SK-N-SH treated with all-trans-retinoic acid at 6 μM for 48 hours (cell line): ENCODE data around the gene PHLDA2.
A peak's percentile ranks its signal among the peaks of the same experiment; 100 is the strongest.

Experiments used
- ATAC-seq: fragments of 200-7000 bp; cut with Tn5 transposase; 3 replicates; pipeline ENCODE4 v1.9.1; 2020; ENCODE audit warnings: mild to moderate bottlenecking, moderate library complexity
- ARNTL ChIP-seq: fragments of 450-650 bp; formaldehyde crosslinking; IDR thresholded peaks from 2 replicates; pipeline ENCODE4 v1.5.0; 2020; ENCODE audit warnings: low read depth, mild to moderate bottlenecking, moderate library complexity, borderline replicate concordance
- BACH2 ChIP-seq: fragments of 250-450 bp; sonication (Bioruptor Pico); IDR thresholded peaks from 2 replicates; pipeline ENCODE4 v1.9.0; 2021; ENCODE audit warnings: mild to moderate bottlenecking, borderline replicate concordance
- CSDC2 ChIP-seq: fragments of 250-450 bp; sonication (Bioruptor Pico); IDR thresholded peaks from 2 replicates; pipeline ENCODE4 v1.5.0; 2020; ENCODE audit warnings: mild to moderate bottlenecking, moderate library complexity
- ESRRG ChIP-seq: fragments of 250-450 bp; sonication (Bioruptor Pico); IDR thresholded peaks from 2 replicates; pipeline ENCODE4 v1.6.1; 2021; ENCODE audit warnings: mild to moderate bottlenecking
- GLIS3 ChIP-seq: fragments of 250-450 bp; sonication (Bioruptor Pico); IDR thresholded peaks from 2 replicates; pipeline ENCODE4 v1.5.0; 2020; ENCODE audit warnings: mild to moderate bottlenecking, moderate library complexity
- ISL1 ChIP-seq: fragments of 250-450 bp; sonication (Bioruptor Pico); IDR thresholded peaks from 2 replicates; pipeline ENCODE4 v2.1.2; 2022; ENCODE audit warnings: mild to moderate bottlenecking, moderate library complexity
- OSR1 ChIP-seq: fragments of 250-450 bp; sonication (Bioruptor Pico); IDR thresholded peaks from 2 replicates; pipeline ENCODE4 v1.8.0; 2022; ENCODE audit warnings: moderate library complexity, mild to moderate bottlenecking, inconsistent platforms
- PPARA ChIP-seq: fragments of 250-450 bp; sonication (Bioruptor Pico); IDR thresholded peaks from 2 replicates; pipeline ENCODE4 v1.5.0; 2020; ENCODE audit warnings: mild to moderate bottlenecking, borderline replicate concordance
- RARB ChIP-seq: fragments of 250-450 bp; sonication (Bioruptor Pico); IDR thresholded peaks from 2 replicates; pipeline ENCODE4 v1.8.0; 2021; ENCODE audit warnings: mild to moderate bottlenecking, moderate library complexity
- SNAI2 ChIP-seq: fragments of 250-450 bp; sonication (Bioruptor Pico); IDR thresholded peaks from 2 replicates; pipeline ENCODE4 v1.5.0; 2020; ENCODE audit warnings: mild to moderate bottlenecking, moderate library complexity
- TCF4 ChIP-seq: fragments of 250-450 bp; sonication (Bioruptor Pico); IDR thresholded peaks from 2 replicates; pipeline ENCODE4 v1.8.0; 2021; ENCODE audit warnings: mild to moderate bottlenecking, moderate library complexity, borderline replicate concordance
- TOX ChIP-seq: fragments of 250-450 bp; sonication (Bioruptor Pico); IDR thresholded peaks from 2 replicates; pipeline ENCODE4 v1.8.0; 2021; ENCODE audit warnings: mild to moderate bottlenecking, moderate library complexity, borderline replicate concordance
- ZC3H10 ChIP-seq: fragments of 250-450 bp; sonication (Bioruptor Pico); IDR thresholded peaks from 2 replicates; pipeline ENCODE4 v1.5.1; 2021; ENCODE audit warnings: mild to moderate bottlenecking, moderate library complexity
- ZFP3 ChIP-seq: fragments of 250-450 bp; sonication (Bioruptor Pico); IDR thresholded peaks from 2 replicates; pipeline ENCODE4 v1.5.0; 2020; ENCODE audit warnings: mild to moderate bottlenecking, moderate library complexity
- ZFP30 ChIP-seq: fragments of 450-650 bp; formaldehyde crosslinking; IDR thresholded peaks from 2 replicates; pipeline ENCODE4 v1.5.0; 2022; ENCODE audit warnings: mild to moderate bottlenecking, moderate library complexity
- ZNF565 ChIP-seq: fragments of 450-650 bp; formaldehyde crosslinking; conservative IDR thresholded peaks from 2 replicates; pipeline ENCODE4 v1.5.0; 2020; ENCODE audit warnings: low read depth, mild to moderate bottlenecking, moderate library complexity
- ZNF8 ChIP-seq: fragments of 450-650 bp; formaldehyde crosslinking; IDR thresholded peaks from 2 replicates; pipeline ENCODE4 v1.5.0; 2020; ENCODE audit warnings: mild to moderate bottlenecking, moderate library complexity
- TF ChIP-seq, protein P1 (sequence below): fragments of 250-450 bp; sonication (Bioruptor Pico); IDR thresholded peaks from 2 replicates; pipeline ENCODE4 v1.8.0; 2020; ENCODE audit warnings: mild to moderate bottlenecking, moderate library complexity, borderline replicate concordance
- TF ChIP-seq, protein P2 (sequence below): fragments of 250-450 bp; sonication (Bioruptor Pico); IDR thresholded peaks from 2 replicates; pipeline ENCODE4 v1.5.1; 2021; ENCODE audit warnings: mild to moderate bottlenecking, moderate library complexity
- TF ChIP-seq, protein P3 (sequence below): fragments of 250-450 bp; sonication (Bioruptor Pico); IDR thresholded peaks from 2 replicates; pipeline ENCODE4 v1.8.0; 2021; ENCODE audit warnings: low read depth, mild to moderate bottlenecking, moderate library complexity, borderline replicate concordance
- TF ChIP-seq, protein P4 (sequence below): fragments of 250-450 bp; sonication (Bioruptor Pico); IDR thresholded peaks from 2 replicates; pipeline ENCODE4 v1.5.0; 2020; ENCODE audit warnings: mild to moderate bottlenecking, moderate library complexity
- TF ChIP-seq, protein P5 (sequence below): fragments of 250-450 bp; sonication (Bioruptor Pico); IDR thresholded peaks from 2 replicates; pipeline ENCODE4 v1.5.1; 2020; ENCODE audit warnings: low read depth, mild to moderate bottlenecking, moderate library complexity

PHLDA2 gene

DNA sequence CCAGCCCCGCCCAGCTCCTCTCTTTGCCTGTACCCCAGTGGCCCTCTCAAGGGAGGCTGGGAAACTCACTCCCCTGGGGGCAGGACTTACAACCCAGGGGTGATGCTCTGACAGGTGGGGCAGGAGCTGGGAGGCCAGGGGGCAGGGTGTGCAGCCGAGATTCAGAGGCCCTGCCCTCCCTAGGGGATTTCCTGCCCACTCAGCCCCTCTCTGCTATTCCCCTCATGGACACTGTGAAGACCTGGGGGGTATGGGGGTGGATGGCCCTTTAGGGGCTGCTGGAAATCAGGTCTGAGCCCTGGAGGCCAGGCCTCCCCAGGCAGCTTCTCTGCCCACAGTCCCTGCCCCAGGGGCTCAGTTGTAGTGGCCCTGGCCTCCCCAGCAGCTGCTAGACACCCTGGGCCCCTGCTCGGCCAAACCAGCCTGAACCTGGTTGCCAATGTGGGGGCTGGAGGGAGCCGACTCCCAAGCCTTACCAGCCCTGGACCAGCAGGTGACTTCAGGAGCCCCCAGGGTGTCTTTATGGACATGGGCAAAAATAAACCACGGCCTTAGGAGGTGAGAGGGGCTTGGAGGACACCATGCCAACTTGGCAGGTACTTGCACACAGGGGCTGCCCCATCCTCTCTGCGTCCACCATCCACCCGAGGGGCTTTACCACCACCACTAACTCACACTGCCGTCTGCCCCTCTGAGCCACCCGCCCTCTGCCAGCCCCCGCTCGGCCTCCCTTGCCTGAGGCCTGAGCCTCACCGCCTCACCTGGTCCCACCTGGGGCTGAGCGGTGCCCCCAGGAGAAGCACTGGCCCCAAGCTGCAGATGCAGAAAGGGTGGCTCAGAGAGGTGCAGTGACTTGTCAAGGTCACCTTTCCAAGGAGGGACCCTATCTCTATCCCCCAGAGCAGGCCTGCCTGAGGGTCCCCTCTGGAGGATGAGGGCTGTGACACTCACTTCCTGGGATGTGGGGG is 2.8 kb upstream of the PHLDA2 start:
- ATAC-seq = no peak
- TF ChIP-seq ZFP30 (CRISPR knock-in tag) (no peak), ESRRG (CRISPR knock-in tag) (no peak), OSR1 (no peak), ZC3H10 (no peak), RARB (CRISPR knock-in tag) (no peak), ZNF8 (CRISPR knock-in tag) (no peak), BACH2 (CRISPR knock-in tag) (no peak), TCF4 (CRISPR knock-in tag) (no peak), GLIS3 (CRISPR knock-in tag) (no peak), TOX (CRISPR knock-in tag) (no peak), SNAI2 (CRISPR knock-in tag) (no peak), ARNTL (CRISPR knock-in tag) (no peak)
- TF ChIP-seq, protein P1, sequence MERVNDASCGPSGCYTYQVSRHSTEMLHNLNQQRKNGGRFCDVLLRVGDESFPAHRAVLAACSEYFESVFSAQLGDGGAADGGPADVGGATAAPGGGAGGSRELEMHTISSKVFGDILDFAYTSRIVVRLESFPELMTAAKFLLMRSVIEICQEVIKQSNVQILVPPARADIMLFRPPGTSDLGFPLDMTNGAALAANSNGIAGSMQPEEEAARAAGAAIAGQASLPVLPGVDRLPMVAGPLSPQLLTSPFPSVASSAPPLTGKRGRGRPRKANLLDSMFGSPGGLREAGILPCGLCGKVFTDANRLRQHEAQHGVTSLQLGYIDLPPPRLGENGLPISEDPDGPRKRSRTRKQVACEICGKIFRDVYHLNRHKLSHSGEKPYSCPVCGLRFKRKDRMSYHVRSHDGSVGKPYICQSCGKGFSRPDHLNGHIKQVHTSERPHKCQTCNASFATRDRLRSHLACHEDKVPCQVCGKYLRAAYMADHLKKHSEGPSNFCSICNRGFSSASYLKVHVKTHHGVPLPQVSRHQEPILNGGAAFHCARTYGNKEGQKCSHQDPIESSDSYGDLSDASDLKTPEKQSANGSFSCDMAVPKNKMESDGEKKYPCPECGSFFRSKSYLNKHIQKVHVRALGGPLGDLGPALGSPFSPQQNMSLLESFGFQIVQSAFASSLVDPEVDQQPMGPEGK (CRISPR knock-in tag) = no peak
- TF ChIP-seq, protein P2, sequence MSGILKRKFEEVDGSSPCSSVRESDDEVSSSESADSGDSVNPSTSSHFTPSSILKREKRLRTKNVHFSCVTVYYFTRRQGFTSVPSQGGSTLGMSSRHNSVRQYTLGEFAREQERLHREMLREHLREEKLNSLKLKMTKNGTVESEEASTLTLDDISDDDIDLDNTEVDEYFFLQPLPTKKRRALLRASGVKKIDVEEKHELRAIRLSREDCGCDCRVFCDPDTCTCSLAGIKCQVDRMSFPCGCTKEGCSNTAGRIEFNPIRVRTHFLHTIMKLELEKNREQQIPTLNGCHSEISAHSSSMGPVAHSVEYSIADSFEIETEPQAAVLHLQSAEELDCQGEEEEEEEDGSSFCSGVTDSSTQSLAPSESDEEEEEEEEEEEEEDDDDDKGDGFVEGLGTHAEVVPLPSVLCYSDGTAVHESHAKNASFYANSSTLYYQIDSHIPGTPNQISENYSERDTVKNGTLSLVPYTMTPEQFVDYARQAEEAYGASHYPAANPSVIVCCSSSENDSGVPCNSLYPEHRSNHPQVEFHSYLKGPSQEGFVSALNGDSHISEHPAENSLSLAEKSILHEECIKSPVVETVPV (CRISPR knock-in tag) = no peak
- TF ChIP-seq, protein P3, sequence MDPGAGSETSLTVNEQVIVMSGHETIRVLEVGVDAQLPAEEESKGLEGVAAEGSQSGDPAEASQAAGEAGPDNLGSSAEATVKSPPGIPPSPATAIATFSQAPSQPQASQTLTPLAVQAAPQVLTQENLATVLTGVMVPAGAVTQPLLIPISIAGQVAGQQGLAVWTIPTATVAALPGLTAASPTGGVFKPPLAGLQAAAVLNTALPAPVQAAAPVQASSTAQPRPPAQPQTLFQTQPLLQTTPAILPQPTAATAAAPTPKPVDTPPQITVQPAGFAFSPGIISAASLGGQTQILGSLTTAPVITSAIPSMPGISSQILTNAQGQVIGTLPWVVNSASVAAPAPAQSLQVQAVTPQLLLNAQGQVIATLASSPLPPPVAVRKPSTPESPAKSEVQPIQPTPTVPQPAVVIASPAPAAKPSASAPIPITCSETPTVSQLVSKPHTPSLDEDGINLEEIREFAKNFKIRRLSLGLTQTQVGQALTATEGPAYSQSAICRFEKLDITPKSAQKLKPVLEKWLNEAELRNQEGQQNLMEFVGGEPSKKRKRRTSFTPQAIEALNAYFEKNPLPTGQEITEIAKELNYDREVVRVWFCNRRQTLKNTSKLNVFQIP (CRISPR knock-in tag) = no peak

DNA sequence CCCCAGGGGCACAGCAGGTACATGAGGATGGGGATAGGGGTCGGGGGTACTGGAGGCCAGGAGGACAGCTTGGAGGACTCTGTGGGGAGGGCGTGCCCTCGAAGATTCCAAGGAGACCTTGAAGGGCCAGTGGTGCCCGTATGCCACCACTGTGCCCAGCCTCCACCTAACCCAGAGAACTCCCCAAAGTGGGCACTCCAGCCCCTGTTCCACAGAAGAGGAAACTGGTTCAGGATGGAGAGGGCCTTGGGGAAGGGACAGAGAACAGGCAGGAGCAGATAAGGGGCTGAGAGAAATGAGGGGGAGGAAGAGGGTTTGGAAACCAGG is 2.2 kb upstream of the PHLDA2 start:
- no peak for ATAC-seq
- TF ChIP-seq, protein P3 (CRISPR knock-in tag) = no peak
- TF ChIP-seq, protein P4, sequence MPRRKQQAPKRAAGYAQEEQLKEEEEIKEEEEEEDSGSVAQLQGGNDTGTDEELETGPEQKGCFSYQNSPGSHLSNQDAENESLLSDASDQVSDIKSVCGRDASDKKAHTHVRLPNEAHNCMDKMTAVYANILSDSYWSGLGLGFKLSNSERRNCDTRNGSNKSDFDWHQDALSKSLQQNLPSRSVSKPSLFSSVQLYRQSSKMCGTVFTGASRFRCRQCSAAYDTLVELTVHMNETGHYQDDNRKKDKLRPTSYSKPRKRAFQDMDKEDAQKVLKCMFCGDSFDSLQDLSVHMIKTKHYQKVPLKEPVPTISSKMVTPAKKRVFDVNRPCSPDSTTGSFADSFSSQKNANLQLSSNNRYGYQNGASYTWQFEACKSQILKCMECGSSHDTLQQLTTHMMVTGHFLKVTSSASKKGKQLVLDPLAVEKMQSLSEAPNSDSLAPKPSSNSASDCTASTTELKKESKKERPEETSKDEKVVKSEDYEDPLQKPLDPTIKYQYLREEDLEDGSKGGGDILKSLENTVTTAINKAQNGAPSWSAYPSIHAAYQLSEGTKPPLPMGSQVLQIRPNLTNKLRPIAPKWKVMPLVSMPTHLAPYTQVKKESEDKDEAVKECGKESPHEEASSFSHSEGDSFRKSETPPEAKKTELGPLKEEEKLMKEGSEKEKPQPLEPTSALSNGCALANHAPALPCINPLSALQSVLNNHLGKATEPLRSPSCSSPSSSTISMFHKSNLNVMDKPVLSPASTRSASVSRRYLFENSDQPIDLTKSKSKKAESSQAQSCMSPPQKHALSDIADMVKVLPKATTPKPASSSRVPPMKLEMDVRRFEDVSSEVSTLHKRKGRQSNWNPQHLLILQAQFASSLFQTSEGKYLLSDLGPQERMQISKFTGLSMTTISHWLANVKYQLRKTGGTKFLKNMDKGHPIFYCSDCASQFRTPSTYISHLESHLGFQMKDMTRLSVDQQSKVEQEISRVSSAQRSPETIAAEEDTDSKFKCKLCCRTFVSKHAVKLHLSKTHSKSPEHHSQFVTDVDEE (CRISPR knock-in tag) = no peak

DNA sequence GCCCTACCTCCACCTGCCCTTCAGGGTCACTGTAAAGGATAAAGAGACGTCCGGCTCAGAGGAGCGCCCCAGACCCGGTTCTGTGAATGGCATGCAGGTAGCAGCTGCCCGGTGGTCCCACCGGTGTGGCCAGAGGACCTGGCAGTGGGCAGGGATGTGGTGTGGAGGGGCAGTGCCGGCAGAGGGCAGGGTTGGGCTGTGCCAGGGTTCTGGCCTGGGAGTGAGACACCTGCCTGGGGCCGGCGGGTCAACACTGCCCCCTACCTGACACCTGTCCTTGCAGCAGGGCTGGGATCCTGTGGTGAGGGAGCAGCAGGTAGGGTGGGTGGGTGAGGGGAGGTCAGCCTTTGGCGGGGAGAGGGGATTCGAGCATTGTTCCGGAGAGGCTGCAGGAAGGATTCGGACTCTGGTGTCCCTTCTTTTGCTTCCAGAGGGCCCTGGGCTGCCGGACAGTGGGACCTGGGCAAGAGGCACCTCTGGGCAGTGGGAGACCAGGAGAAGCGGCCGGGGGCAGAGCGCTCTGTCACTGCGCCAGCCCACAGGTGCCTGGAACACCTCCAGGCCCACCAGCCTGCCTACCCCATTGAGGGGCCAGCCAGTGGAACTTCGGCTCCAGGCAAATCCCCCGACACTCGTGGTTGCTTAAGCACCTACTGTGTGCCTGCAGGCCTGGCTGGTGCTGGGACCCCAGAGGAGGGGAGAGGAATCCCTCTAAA is 1.6 kb upstream of the PHLDA2 start:
- TF ChIP-seq ZC3H10 (no peak), ISL1 (CRISPR knock-in tag) (no peak), PPARA (no peak), ZNF565 (CRISPR knock-in tag) (no peak), BACH2 (CRISPR knock-in tag) (no peak), ESRRG (CRISPR knock-in tag) (no peak), TOX (CRISPR knock-in tag) (no peak), ZFP3 (no peak), TCF4 (CRISPR knock-in tag) (no peak), CSDC2 (CRISPR knock-in tag) (no peak)
- TF ChIP-seq, protein P1 (CRISPR knock-in tag) = no peak
- TF ChIP-seq, protein P5, sequence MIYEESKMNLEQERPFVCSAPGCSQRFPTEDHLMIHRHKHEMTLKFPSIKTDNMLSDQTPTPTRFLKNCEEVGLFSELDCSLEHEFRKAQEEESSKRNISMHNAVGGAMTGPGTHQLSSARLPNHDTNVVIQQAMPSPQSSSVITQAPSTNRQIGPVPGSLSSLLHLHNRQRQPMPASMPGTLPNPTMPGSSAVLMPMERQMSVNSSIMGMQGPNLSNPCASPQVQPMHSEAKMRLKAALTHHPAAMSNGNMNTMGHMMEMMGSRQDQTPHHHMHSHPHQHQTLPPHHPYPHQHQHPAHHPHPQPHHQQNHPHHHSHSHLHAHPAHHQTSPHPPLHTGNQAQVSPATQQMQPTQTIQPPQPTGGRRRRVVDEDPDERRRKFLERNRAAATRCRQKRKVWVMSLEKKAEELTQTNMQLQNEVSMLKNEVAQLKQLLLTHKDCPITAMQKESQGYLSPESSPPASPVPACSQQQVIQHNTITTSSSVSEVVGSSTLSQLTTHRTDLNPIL (CRISPR knock-in tag) = no peak
- peak; percentile 54 for ATAC-seq
